Calu3 (cell line): Measurements from ENCODE around the gene IDI1. TPM values are rescaled to one million over a fixed set of nuclear protein-coding genes. Genes with fewer than 3 reads are reported as not detected.
"Not testable (repeated sequence)": the region's sequence is repeated elsewhere in the genome, so short reads cannot be mapped to it uniquely, and the experiment has no call there.

Source experiments
- BruUV-seq: library from RNA; stranded (reverse); fragments of 400-500 nt; replicated peaks from 2 replicates; lab custom pipeline; 2021; lab: Mats Ljungman, UMichigan
- CTCF ChIA-PET: fragments of 300-600 bp; sonication (Branson Sonifier 250); formaldehyde crosslinking; loops from one replicate; lab custom pipeline; 2022; ENCODE audit warnings: antibody characterized with exemption; lab: Charles Lee
- DNase-seq: peaks from one replicate; pipeline ENCODE4 v3.0.0; 2022
- H3K27ac Mint-ChIP-seq: one replicate; pipeline ENCODE4 v1.8.0; 2022; ENCODE audit warnings: mixed read lengths; ENCODE audit not compliant: unreplicated experiment
- H3K27me3 Mint-ChIP-seq: one replicate; pipeline ENCODE4 v1.8.0; 2022; ENCODE audit warnings: mixed read lengths; ENCODE audit not compliant: unreplicated experiment
- H3K36me3 Mint-ChIP-seq: one replicate; pipeline ENCODE4 v1.8.0; 2022; ENCODE audit warnings: mild to moderate bottlenecking, moderate library complexity, mixed read lengths; ENCODE audit not compliant: insufficient read depth, unreplicated experiment
- H3K4me1 Mint-ChIP-seq: one replicate; pipeline ENCODE4 v1.8.0; 2022; ENCODE audit warnings: mild to moderate bottlenecking, low read depth, mixed read lengths; ENCODE audit not compliant: unreplicated experiment
- H3K4me3 Mint-ChIP-seq: one replicate; pipeline ENCODE4 v1.8.0; 2022; ENCODE audit warnings: mild to moderate bottlenecking, low read depth, moderate library complexity, mixed read lengths; ENCODE audit not compliant: unreplicated experiment
- H3K9me3 Mint-ChIP-seq: one replicate; pipeline ENCODE4 v1.8.0; 2022; ENCODE audit warnings: low read depth, mixed read lengths; ENCODE audit not compliant: unreplicated experiment
- CTCF ChIP-seq: fragments of 200-600 bp; IDR thresholded peaks from one replicate; pipeline ENCODE4 v1.8.0; 2022; ENCODE audit warnings: antibody characterized with exemption; ENCODE audit not compliant: unreplicated experiment
- intact Hi-C: fragments of 100-400 bp; cut with micrococcal nuclease; formaldehyde crosslinking; loops from one replicate; pipeline ENCODE4 v1.10.0; 2022; ENCODE audit not compliant: unreplicated experiment
- total RNA-seq: library from RNA; stranded (reverse); gene quantifications from 2 replicates; pipeline ENCODE4 v1.2.3, GENCODE V29; 2022

The IDI1 gene
- total RNA-seq, 1 experiment from 2014 or later = 108 TPM

DNA sequence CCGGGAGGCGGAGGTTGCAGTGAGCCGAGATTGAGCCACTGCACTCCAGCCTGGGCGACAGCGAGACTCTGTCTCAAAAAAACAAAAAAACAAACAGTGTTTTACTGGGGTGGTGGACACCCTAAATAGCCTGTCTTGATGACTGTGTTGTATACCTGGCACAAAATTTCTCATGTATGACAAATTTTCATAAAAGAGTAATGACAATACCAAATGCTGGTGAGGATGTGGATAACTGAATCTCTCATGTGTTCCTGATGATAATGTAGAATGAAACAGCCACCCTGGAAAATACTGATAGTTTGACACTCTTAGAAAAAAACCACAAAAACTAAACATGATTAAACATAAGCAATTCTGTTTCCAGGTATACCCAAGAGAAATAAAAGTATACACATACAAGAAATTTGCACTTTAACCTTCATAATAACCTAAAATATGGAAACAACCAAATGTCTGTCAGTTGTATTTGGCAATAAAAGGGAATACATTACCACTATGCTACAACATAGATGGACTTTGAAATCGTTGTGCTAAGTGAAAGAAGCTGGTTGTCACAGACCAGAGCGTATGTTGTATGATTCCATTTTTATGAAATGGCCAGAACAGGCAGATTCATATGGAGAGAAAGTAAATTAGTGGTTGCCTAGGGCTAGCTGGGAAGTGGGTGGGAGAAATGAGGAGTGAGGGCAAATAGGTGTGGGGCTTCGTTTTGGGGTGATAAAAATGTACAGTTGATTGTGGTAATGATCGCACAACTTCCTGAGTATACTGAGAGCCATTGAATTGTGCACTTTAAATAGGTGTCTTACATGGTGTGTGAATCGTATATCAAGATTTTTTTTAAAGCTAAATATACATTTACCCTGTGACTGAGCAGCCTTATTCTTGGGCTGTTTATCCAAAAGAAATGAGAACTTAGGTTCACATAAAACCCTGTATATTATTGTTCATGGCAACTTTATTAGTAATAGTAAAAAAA, 19.8 kb upstream of the IDI1 start:
- no peak for TF ChIP-seq CTCF
- Mint-ChIP-seq H3K27ac (no peak overlapping the region), H3K9me3 (no peaks in the 10 kb centered on the region), H3K36me3 (peaks cover 16% of the 10 kb centered on the region), H3K4me3 (no peak overlapping the region), H3K27me3 (no peaks in the 10 kb centered on the region), H3K4me1 (peaks cover 37% of the 10 kb centered on the region)
- no peak for DNase-seq
- CTCF ChIA-PET = no interaction called here
- intact Hi-C loops = no loop called here
- no TSS peak for BruUV-seq

DNA sequence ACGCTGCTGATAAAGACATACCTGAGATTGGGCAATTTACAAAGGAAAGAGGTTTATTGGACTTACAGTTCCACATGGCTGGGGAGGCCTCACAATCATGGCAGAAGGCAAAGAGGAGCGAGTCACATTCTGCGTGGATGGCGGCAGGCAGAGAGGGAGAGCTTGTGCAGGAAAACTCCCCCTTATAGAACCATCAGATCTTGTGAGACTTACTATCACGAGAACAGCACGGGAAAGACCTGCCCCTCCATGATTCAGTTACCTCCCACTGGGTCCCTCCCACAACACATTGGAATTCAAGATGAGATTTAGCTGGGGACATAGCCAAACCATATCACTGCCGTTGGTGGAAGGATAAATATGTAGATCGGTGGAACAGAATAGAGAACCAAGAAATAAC, 17.8 kb upstream of the IDI1 start:
- H3K27ac Mint-ChIP-seq, BruUV-seq, H3K4me3 Mint-ChIP-seq, H3K9me3 Mint-ChIP-seq, CTCF ChIA-PET, H3K27me3 Mint-ChIP-seq, DNase-seq, intact Hi-C loops: not testable (repeated sequence)
- H3K4me1 Mint-ChIP-seq = peaks cover 43% of the 10 kb centered on the region
- H3K36me3 Mint-ChIP-seq = peaks cover 20% of the 10 kb centered on the region

DNA sequence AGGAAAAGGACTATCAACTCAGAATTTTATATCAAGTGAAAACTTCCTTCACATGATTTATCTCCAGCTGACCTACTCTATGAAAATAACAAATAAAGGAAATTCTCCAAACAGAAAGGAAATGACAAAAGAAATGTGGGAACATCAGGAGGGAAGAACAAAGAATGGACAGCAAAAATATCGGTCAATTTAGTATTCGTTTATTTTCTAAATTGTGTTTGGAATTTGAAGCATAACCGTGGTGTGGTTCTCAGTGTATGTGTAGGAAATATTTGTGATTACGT, 16.0 kb upstream of the IDI1 start:
- BruUV-seq = no TSS peak
- TF ChIP-seq CTCF = no peak
- Mint-ChIP-seq H3K9me3 (no peaks in the 10 kb centered on the region), H3K36me3 (peaks cover 20% of the 10 kb centered on the region), H3K4me3 (no peak overlapping the region), H3K4me1 (peaks cover 44% of the 10 kb centered on the region), H3K27me3 (no peaks in the 10 kb centered on the region), H3K27ac (no peak overlapping the region)
- intact Hi-C loops = no loop called here
- DNase-seq = no peak
- CTCF ChIA-PET = interaction anchor here (0.9 kb wide), 1 partner anchor 304 kb away, joined by 3 read pairs; no protein-coding TSS in a partner anchor

DNA sequence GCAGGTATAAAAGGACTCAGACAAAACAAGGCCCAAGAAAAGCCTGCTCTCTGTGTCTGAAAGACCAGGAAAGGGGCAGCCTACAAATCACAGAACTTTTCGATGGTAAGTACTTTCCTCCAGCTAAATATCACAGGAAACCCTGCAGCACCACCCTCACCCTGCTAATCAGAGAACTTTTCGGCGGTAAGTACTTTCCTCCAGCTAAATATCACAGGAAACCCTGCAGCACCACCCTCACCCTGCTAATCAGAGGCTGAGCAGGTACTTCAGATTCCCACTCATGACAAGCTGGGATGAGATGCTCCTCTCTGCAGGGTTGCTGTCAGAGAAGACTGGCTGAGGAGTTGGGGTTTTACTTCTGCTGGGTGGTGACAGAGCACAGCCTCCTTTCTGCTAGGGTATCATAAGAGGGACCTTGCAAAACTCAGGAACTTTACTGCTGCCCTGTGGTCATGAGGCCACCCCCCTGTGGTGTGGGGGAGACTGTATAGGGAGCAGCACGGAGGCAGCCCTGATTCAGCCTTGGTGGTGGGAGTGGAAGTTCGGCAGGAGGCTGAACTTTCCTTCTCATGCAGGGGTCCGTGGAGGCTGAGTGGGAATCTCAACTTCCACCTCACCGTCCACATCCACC, 14.4 kb upstream of the IDI1 start:
- no TSS peak for BruUV-seq
- H3K4me1 Mint-ChIP-seq = peaks cover 31% of the 10 kb centered on the region
- H3K27ac Mint-ChIP-seq = no peak overlapping the region
- H3K4me3 Mint-ChIP-seq = no peak overlapping the region
- CTCF ChIA-PET = no interaction called here
- H3K36me3 Mint-ChIP-seq = peaks cover 21% of the 10 kb centered on the region
- TF ChIP-seq CTCF = no peak
- H3K9me3 Mint-ChIP-seq = no peaks in the 10 kb centered on the region
- H3K27me3 Mint-ChIP-seq = no peaks in the 10 kb centered on the region
- DNase-seq = no peak
- intact Hi-C loops = no loop called here
